HG03066 (cell line): Measurements from ENCODE around the gene SLC23A1.

Experiments used
- ATAC-seq: cut with Tn5 transposase; IDR thresholded peaks from one replicate; pipeline ENCODE4 v1.9.1; 2021; ENCODE audit warnings: low read depth; ENCODE audit not compliant: unreplicated experiment

Gene SLC23A1

DNA sequence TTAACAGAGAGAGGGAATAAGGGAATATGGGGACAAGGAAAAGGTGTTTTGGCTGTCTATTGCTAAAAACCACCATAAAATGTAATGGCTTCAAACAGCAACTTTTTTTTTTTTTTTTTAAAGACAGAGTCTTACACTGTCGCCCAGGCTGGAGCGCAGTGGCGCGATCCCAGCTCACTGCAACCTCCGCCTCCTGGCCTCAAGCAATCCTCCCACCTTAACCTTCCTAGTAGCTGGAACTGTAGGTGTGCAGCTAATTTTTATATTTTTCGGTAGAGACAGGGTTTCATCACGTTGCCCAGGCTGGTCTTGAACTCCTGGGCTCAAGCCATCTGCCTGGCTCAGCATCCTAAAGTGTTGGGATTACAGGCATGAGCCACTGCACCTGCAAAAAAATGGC, 25.1 kb upstream of the SLC23A1 start:
- ATAC-seq = no peak

DNA sequence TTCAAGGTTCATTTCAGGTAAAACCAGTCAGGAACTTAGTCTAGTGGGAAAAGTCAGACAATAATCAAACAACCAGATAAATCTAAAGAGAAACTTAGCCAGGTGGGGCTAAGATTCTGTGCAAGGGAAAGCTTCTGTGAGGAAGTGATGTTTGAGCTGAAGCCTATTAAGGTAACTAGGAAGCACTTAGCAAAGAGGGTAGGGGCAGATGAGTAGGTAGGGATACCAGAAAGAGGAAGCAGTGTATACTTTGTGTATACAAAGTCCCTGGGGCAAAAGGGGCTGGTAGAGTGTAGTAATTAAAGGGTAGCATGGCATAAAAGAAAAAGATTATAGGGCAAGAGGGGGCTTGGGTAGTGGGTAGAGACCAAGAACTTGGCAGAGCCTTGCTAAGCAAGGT, 24.4 kb upstream of the SLC23A1 start:
- ATAC-seq = no peak

DNA sequence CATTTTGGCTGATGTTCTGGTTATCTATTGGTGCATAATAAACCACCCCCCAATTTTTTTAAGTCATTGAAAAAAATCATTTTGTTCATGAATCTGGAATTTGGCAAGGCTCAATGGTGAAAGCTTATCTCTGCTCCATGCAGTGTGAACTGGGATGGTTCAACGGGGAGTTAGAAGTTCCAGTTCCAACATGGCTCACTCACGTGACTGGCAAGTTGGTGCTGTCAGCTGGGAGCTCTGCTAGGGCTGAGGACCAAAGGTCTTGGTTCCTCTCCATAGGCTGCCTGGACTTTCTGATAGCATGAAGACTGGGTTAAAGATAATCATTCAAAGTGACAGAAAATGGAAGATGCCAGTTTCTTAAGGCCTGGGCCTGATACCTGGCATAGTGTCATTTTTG, 23.9 kb upstream of the SLC23A1 start:
- no peak for ATAC-seq

DNA sequence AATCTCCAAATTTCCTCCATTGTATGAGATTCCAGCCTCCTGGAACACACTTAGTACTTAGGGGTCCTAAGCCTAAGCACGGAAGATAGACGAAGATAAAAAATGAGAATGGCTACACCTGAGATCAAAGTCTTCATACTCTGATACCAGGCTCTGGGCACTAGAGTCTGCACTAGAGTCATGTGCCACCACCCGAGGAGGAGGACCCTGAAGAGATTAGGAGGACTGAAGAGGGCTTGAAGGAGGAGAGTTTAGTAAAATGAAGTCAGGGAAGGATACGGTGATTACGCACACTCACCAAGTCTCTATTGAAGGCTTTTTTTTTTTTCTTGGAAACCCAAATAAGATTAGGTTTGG, 21.4 kb upstream of the SLC23A1 start:
- no peak for ATAC-seq

DNA sequence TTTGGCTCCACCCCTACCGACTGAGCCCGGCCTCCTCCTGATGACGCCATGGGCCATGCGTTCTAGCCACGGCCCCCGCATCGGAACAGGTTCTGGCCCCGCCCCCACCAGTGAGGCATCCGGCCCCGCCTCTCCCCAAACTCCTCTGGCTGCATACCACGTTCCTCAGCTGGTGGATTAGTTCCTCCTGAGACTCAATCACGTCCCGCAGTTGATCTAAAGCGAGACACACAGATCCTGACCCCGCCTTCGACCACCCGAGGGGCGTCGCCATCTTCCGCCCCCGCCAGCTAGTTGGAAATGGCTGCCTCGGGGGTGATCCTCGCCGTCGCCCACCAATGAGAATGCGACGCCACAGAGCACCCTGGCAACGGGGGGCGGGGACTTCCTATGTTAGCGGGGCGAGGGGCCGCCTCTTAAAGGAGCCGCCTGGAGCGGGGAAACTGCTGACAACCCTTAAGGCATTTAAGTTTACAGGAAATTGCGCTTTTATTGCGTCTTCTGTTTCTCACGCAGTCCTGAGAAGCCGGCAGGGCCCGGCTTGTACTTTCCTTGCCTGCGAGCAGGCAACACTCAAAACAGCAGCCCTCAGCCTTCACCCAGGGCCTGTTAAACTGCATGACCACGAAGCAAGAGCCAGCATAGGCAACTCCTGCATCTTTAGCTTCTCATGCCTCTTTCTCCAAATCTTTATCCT, 20.8 kb upstream of the SLC23A1 start, which contains the start of gene SPATA24:
SPATA24 (minus strand) TSS at position 303 of the 697 bp plus-strand sequence; CDS start at position 274, 29 bp downstream.
- peak; percentile 81 for ATAC-seq

DNA sequence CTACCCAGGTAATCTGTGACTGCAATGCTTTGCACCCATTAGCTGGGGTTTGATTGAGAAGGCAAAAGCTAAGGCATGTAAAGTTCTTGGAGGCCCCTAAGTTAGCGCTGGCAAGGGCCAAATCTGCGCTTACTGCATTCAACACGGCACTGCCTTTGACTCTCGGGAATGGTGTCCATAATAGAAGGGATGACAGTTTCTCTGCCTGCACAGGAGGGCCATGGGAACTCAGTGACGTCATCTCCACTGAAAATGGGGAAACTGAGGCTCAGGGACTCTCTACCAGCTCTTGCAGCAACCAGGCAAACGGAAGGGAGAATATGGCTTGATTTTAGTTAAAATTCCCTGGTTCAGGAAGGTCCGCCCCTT, 20.3 kb upstream of the SLC23A1 start:
- ATAC-seq = no peak

DNA sequence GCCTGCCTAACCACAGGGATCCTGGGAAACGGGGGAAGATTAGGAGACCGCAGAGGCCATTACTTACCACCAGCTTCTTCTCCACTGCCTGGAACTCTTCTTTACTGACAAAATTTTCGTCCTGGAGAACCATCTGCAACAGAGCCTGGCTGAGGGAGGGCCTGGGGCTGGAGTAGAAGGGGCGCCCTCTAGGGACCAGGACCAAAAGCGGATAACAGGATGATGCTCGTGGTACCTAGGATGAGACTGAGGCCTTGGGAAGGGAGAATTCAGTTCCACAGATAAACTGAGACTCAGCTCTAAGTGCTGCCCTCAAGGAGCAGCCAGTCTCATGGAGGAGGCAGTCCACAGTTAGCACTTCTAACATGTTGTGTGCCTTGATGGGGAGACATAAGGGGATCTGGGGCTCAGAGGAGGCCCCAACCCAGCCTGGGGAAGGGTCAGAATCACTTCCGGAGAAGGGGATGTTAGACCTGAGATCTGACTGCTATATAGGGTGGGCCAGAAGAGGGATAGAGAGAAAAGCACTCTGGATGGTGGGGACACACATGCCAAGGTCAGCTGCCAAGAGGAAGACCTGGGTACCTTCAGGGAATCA, 19.6 kb upstream of the SLC23A1 start:
- ATAC-seq = no peak

DNA sequence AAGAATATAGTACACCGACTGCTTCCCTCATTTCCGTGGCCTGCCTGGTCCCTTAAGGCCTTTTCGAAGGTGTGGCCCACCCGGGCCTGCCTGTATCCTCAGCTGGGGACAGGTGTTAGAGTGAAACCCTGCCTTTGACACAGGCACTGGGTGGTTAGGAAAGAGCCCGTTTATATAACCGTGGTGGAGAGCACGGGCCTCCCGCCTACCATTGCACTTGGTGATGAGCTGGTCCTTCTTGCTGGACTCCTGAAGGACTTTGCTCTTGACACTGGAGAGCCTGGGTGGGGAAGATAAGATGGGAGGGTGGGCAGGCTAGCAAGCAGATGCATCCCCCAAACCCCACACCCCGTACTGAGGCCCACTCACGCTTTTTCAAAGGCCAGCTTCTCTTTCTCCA, 18.4 kb upstream of the SLC23A1 start:
- ATAC-seq = no peak

DNA sequence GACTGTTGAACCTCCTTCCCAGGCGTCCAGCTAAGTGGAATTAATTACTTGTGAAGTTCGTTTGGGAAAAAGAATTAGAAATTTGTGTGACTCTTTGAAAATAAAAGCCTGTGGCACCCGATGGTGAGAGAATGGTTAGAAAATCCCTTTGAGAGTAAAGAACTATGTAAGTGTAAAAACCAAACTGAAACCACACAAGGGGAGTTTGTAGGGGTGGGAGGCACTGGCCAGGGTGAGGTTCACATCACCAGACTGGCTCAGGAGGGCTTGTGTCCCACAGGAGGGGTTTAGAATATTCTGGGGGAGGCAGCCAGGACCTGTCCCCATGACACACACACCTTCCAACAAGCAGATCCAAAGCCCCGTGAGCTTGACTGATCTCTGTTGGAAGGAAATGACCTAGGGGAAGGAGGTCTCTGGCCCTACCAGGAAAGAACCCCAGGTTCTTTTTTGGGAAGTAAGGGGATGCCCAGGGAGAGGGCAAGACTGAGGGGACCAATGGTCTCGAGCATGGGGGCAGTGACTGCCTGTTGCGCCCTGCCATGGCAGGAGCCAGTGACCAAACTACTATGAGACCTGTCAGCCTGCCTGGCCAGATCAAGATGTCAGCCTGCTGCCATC, 16.5 kb upstream of the SLC23A1 start:
- ATAC-seq = peak; percentile 32

DNA sequence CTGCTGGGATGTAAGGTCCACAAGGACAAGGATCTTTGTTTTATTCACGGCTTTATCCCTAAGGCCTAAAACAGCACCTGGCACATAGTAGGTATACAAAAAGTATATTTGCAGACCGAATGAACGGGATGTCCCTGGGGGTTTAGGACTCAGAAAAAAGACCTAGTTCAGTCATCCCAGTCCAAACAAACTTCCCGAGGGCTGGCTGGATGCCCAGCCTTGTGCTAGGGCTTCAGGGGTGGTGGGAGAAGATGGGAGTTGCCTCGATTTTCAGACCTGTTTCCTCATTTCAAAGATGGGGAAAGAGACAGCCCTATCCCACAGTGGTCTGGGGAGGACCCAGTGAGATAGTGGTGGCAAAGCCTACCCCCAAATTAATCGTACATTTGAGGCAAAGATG, 14.8 kb upstream of the SLC23A1 start:
- no peak for ATAC-seq

DNA sequence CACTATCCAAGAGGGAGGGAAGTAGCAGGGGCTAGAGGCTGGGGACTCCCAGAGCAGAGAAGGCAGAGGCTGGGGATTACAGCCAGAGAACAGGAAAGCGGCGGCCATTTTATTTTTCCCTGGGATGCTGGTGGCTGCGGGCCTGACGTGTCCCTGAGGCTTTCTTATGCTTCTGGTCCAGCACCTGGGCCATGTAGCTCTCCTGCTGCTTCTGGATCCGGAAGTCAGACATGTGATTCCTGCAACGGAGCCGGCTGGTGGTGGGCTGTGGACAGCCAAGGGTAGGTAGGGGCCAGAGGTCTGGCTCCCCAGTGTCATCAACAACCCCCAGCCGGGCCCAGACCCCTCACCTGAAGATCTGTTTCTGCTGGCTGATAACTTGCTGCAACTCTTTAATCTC, 13.6 kb upstream of the SLC23A1 start:
- no peak for ATAC-seq

DNA sequence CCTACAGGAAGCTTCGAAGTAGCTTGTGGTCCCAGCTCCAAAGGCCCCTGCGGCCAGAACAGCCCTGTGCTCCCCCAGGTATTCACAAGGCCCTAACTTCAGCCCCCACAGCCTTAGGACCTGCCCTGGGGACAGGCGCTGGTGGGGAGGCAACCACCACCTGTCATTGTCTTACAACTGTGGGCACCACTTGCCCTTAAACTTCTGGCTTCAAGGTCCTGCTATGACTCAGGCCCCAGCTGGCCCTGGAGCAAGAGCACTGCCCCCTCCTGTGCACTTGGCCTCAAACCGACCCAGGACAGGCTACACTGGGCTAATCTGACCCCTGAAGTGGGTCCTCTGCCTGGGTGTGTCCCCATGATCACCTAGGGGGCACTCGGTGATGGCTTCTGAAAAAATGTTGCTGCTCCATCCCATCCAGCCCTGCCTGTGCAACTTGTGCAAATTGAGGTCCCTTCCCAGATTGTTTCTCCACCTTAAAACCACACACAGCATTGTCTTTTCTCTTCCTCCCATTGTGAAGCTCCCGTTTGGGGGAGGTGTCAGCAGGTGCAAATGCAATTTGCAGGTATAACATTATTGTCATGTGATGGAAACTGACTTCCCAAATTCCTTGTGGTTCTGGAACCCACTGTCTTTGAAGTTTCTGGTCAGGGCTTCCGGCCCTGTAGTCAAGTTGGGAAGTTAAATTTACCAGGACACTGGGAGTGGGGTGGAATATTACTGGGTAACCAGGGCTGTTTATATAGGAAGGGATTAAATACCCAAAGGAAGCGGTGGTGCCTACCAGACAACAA, 12.9 kb upstream of the SLC23A1 start:
- no peak for ATAC-seq

DNA sequence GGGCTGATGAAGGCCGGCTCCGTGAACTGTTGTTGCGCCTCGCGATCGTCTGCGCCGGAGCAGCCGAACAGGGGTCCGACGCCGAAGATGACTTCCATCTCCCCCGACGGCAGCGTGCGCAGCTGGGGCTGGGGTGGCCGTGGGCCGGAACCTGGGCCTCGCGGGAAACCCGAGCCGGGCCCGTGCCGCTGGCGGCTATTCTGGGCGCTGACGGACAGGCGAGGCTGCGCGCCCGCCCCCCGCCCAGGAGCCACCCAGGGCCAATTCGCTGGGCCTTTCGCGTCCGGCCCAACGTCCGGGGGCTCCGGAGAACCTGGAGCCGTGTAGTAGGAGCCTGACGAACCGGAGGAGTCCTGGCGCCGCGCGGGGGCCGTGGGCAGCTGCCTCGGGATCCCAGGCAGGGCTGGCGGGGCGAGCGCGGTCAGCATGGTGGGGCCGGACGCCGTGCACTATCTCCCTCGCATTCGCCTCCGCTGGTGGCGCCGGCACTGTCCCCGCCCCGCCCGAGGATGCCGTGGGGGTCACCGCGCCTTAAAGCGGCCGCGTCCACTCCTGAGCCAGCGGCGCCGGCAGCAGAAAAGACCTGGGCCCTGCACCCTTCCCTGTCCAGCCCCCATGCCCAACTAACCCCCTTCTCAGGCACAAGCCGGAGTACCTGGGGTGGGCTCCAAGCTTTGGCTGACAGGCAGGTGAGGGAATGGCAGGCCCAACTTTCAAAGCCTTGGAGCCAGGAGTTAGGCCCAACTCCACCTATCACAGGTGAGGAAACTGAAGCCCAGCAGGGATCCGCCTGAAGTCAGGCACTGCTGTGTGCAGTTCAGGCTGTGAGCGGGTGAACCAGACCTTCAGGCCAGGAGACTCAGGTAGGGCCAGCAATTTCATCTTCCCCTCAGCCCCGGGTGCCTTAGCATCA, 11.8 kb upstream of the SLC23A1 start, which contains the start of gene PROB1:
PROB1 (minus strand) TSS at position 451 of the 913 bp plus-strand sequence; CDS start at position 428, 23 bp downstream.
- ATAC-seq = no peak

DNA sequence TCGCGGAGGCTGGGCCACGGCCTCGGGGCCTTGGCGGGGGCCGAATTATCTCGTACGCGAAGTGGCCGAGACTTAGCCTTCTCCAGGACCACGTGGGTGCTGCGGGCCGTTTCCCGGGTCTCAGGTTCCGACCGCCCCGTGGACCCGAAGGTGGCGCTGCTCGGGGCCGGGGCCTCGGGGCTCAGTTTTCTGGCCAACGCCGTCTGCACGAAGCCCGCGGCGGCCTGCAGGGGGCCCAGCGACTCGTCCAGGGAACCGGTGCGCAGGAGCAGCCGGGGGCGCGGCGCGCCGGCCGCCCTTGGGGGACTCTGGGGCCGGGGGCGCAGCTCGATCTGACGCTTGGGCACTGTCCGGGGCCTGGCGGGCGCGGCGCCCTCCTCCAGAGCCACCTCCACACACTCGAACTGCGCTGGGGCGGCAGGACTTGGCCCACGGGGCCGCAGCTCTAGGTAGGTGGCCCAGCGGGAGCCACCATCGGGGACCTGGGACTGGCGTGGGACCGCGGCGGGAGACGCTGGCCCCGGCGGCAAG, 11.1 kb upstream of the SLC23A1 start:
- no peak for ATAC-seq

DNA sequence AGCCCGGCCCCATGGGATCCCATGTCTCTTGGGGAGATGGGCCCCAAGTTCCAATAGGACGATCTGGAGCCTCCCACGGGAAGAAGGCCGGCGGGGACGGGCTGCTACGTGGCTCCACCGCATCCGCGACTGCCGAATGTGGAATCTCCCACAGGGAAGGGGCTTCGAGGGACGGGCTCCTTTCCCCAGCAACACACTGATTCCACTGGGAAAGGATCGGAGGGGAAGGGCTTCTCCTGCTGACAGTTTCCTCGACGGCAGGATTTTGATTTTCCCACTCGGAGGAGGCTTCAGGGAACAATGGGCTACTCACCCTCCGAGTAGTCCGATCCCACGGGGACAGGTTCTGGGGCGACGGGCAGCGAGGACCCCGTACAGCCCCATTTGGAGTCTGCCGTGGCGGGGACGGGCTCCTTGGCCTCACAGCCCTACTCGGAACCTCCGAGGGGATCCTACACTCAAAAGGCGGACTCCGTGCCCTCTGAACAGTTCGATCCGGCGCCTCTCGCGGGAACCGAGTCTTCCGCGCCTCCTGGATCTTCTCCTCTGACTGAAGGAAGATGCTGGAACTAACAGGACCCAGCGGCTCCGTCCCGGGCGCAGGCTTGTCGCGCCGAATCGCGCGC, 10.5 kb upstream of the SLC23A1 start:
- ATAC-seq = no peak

DNA sequence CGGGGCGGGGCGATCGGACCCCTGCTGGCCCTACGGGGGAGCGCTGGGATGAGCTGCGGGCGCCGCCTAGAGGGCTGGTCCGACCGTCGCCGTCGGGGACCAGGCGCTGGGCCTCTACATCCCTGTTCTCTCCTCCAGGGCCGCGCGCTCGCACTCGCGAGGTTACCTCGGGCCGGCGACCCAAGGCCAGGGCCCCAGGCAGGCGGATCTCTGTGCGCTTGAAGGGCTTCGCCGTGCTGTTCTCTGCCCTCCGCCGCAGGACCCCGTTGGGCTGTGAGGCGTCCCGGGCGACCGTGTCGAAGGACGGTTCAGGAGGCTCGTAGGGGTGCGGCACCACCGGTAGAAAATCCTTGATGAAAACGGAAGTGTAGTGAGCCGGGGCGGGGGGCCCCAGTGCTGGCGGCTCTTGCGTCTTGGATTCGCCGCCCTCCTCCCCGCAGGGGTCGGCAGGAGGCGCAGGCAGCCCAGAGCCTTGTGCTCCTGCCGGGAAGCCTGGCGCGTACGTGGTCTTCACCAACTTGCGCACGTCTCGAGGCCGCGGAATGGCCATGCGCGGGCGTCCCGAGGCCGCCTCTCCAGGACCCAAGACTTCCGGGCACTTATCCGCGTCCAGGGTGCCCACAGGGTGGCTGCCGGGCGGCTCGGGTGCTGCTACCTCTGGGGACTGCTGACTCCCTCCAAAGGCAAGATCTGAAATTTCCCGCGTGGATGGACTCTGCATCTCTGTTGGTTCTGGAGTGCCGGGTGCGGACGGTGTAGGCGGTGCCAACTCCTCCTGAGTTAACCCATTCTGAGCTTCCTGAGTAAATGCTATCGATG, 9.8 kb upstream of the SLC23A1 start:
- ATAC-seq = peak; percentile 42

DNA sequence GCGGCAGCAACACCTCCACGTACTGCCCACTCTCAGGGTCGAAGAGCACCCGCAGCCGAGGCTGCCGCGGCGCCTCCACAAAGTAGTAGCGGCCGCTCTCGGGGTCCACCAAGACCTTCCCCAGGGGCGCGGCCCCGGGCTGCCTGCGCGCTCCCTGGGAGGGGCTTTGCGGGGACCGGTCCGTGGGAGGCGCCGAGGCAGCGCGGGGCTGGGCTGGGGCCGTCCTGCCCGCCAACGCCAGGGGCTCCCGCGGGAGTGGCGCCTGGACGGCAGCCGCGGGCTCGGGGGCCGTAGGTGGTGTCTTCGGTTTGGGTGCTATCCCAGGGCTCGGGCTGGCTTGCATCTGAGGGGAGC, 9.2 kb upstream of the SLC23A1 start:
- peak; percentile 5 for ATAC-seq

DNA sequence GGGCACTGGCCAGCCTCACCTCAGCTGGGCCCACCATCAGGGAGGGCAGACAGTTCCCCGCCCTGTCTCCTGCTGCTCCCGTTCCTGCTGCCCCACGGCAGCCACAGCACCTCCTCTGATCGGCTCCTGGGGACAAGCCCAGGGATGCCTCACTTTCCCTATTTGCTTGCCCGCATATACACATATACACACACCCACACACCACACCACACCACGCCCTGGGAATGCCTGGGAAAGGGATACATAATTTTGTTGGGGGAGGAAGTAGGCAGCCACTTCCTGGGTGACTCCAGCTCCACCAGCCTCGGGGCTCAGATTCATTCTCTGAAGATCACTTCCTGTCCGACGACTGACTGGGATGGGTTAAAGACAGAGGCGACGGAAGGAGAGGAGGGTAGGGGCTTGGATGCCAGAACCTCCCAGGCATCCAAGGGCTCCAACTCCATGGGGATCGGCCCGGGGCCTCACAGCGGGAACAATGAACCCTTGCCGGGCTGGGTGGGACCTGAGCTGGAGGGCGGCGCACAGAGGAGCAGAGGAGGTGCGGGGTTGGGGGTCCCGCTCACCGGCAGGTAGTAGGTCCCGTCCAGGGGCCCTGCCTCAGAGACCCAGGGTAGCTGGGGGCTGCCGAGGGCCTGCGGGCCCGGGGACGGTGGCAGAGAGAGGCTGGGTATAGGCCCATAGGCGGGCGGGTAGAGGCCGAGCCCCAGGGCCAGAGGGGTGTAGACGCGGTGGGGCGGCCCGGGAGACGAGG, 8.7 kb upstream of the SLC23A1 start:
- ATAC-seq = no peak
